A549 (cell line): ENCODE results near the gene TRIM59. TPM values are rescaled to one million over a fixed set of nuclear protein-coding genes. Genes with fewer than 3 reads are reported as not detected.

Experiments
- ATAC-seq, 2 experiments: fragments of 200-7000 bp in 1 of 2; fragments of >200 bp in 1 of 2; cut with Nextera tagmentation in 1 of 2; cut with Tn5 transposase in 1 of 2; 3 replicates each; pipeline versions ENCODE4 v1.8.0 to v1.9.1; 2018 to 2020; ENCODE audit warnings: mild to moderate bottlenecking in 1 of 2, moderate library complexity in 1 of 2
- CTCF ChIA-PET: fragments of 300-600 bp; sonication (Branson Sonifier 250); formaldehyde crosslinking; extraction: SDS; loops from one replicate; lab custom pipeline; 2021; ENCODE audit warnings: antibody characterized with exemption, inconsistent platforms; lab: Yijun Ruan, JAX
- POLR2A ChIA-PET: fragments of 350-600 bp; formaldehyde crosslinking; extraction: SDS; loops from one replicate; lab custom pipeline; 2021; ENCODE audit warnings: antibody characterized with exemption, inconsistent platforms; lab: Yijun Ruan, JAX
- DNase-seq, 2 experiments: peaks; one replicate each; pipeline versions ENCODE4 v3.0.0 to v3.0.0-alpha.2; 2011 to 2016; ENCODE audit warnings: low read depth in 1 of 2, low spot score in 1 of 2
- FAIRE-seq: peaks from 2 replicates; lab custom pipeline; 2011; peaks lifted over from hg19 to GRCh38; lab: Jason Lieb, UNC
- H3K27ac ChIP-seq, 2 experiments: fragments of >200 bp; sonication (Bioruptor Twin); formaldehyde crosslinking; 3 replicates each; pipeline ENCODE4 v1.5.1; 2016 to 2017
- H3K4me1 ChIP-seq: fragments of >200 bp; sonication (Bioruptor Twin); formaldehyde crosslinking; 3 replicates; pipeline ENCODE4 v1.6.1; 2016
- H3K4me2 ChIP-seq: fragments of >200 bp; sonication (Bioruptor Twin); formaldehyde crosslinking; 3 replicates; pipeline ENCODE4 v1.6.1; 2016
- H3K4me3 ChIP-seq: fragments of >200 bp; sonication (Bioruptor Twin); formaldehyde crosslinking; 3 replicates; pipeline ENCODE4 v1.5.1; 2016
- H3K9me3 ChIP-seq: fragments of >200 bp; sonication (Bioruptor Twin); formaldehyde crosslinking; 3 replicates; pipeline ENCODE4 v1.6.1; 2016
- BHLHE40 ChIP-seq: IDR thresholded peaks from 2 replicates; pipeline ENCODE4 v1.6.1; 2012; ENCODE audit warnings: low read depth, low read length, inconsistent platforms
- CHD4 ChIP-seq: fragments of 200-600 bp; sonication (generic); IDR thresholded peaks from 2 replicates; pipeline ENCODE4 v1.6.1; 2016; ENCODE audit warnings: antibody characterized with exemption, mild to moderate bottlenecking, borderline replicate concordance
- EHMT2 ChIP-seq: fragments of 200-600 bp; sonication (generic); IDR thresholded peaks from 2 replicates; pipeline ENCODE4 v1.6.1; 2016; ENCODE audit warnings: antibody characterized with exemption, low read depth, mild to moderate bottlenecking, moderate library complexity
- FOSL2 ChIP-seq, 2 experiments: fragments of 450-650 bp in 1 of 2; fragments of >200 bp in 1 of 2; sonication (Bioruptor Twin) in 1 of 2; formaldehyde crosslinking; IDR thresholded peaks; 2 replicates each; pipeline versions ENCODE4 v1.5.0 to v1.6.1; 2016 to 2020; ENCODE audit warnings: mild to moderate bottlenecking in 1 of 2, moderate library complexity in 1 of 2
- FOXS1 ChIP-seq: fragments of 250-450 bp; sonication (Bioruptor Pico); IDR thresholded peaks from 2 replicates; pipeline ENCODE4 v1.5.0; 2020; ENCODE audit warnings: mild to moderate bottlenecking, moderate library complexity
- GATA3 ChIP-seq: IDR thresholded peaks from 2 replicates; pipeline ENCODE4 v1.6.1; 2012; ENCODE audit warnings: borderline replicate concordance
- HES2 ChIP-seq: fragments of >200 bp; sonication (Bioruptor Twin); formaldehyde crosslinking; IDR thresholded peaks from 2 replicates; pipeline ENCODE4 v1.6.1; 2016
- HOXB13 ChIP-seq: fragments of 250-450 bp; sonication (Bioruptor Pico); IDR thresholded peaks from 2 replicates; pipeline ENCODE4 v1.5.0; 2020; ENCODE audit warnings: low read depth, mild to moderate bottlenecking, moderate library complexity
- HOXB5 ChIP-seq: fragments of 250-450 bp; sonication (Bioruptor Pico); IDR thresholded peaks from 2 replicates; pipeline ENCODE4 v1.5.0; 2020; ENCODE audit warnings: mild to moderate bottlenecking, moderate library complexity
- KDM1A ChIP-seq: fragments of 200-600 bp; sonication (generic); IDR thresholded peaks from 2 replicates; pipeline ENCODE4 v1.6.1; 2016; ENCODE audit warnings: low read depth, mild to moderate bottlenecking
- MAFK ChIP-seq: fragments of 450-650 bp; IDR thresholded peaks from 2 replicates; pipeline ENCODE4 v1.6.1; 2014; ENCODE audit not compliant: partially characterized antibody
- MAX ChIP-seq: IDR thresholded peaks from 2 replicates; pipeline ENCODE4 v1.6.1; 2012
- NFE2L2 ChIP-seq: fragments of 150-350 bp; conservative IDR thresholded peaks from 2 replicates; pipeline ENCODE4 v1.6.1; 2014; ENCODE audit warnings: low read length
- NPAS2 ChIP-seq: fragments of 250-450 bp; sonication (Bioruptor Pico); IDR thresholded peaks from 2 replicates; pipeline ENCODE4 v1.8.0; 2022; ENCODE audit warnings: mild to moderate bottlenecking, moderate library complexity, borderline replicate concordance
- NR3C1 ChIP-seq: fragments of >200 bp; sonication (Bioruptor Twin); formaldehyde crosslinking; IDR thresholded peaks from 3 replicates; pipeline ENCODE4 v1.6.1; 2017
- PBX3 ChIP-seq: IDR thresholded peaks from 2 replicates; pipeline ENCODE4 v1.6.1; 2012
- RCOR1 ChIP-seq: fragments of 150-350 bp; IDR thresholded peaks from 2 replicates; pipeline ENCODE4 v1.6.1; 2014; ENCODE audit warnings: antibody characterized with exemption, low read length, low read depth
- SREBF2 ChIP-seq: fragments of 450-650 bp; IDR thresholded peaks from 2 replicates; pipeline ENCODE4 v1.6.1; 2014; ENCODE audit warnings: mild to moderate bottlenecking, moderate library complexity
- TP53 ChIP-seq: fragments of 250-450 bp; sonication (Bioruptor Pico); IDR thresholded peaks from 2 replicates; pipeline ENCODE4 v1.5.0; 2021; ENCODE audit warnings: mild to moderate bottlenecking, moderate library complexity
- USF2 ChIP-seq: fragments of 450-650 bp; IDR thresholded peaks from 2 replicates; pipeline ENCODE4 v1.6.1; 2014; ENCODE audit warnings: antibody characterized with exemption
- ZC3H11A ChIP-seq: fragments of 450-650 bp; IDR thresholded peaks from 2 replicates; pipeline ENCODE4 v1.6.1; 2014; ENCODE audit warnings: antibody characterized with exemption, mild to moderate bottlenecking
- WGBS: methylation state at CpG from one replicate; pipeline ENCODE4 v1.1.6; 2017; ENCODE audit errors: missing lambda C conversion rate; 5-methylcytosine and 5-hydroxymethylcytosine counted together
- polyA plus RNA-seq, 4 experiments: library from polyadenylated mRNA; depleted of rRNA in 3 of 4; stranded (reverse); fragments of >200 nt; fragmentation: RNase III in 1 of 4; extraction: RNeasy Plus Mini Kit Qiagen cat#74134 plus additional on column Dnase treatment in 1 of 4; gene quantifications; 2 replicates in 3 of 4; 3 replicates in 1 of 4; pipeline ENCODE4 v1.2.3, GENCODE V29; 2011 to 2017
- small RNA-seq, 6 experiments: library from RNA; depleted of rRNA; stranded (forward); fragments of <200 nt; gene quantifications; one replicate each; pipeline ENCODE3, GENCODE V24; 2012

The TRIM59 gene
- polyA plus RNA-seq, 2 of the 4 experiments (the other 2 are of a cell fraction): 10.9 to 12.1 TPM

GRCh38 chr3:160392798-160393197, 56.8 kb downstream of the TRIM59 start:
- no peak overlapping the region for H3K4me2 ChIP-seq
- TF ChIP-seq GATA3 (no peak), USF2 (no peak), MAX (no peak), HOXB13 (no peak), PBX3 (no peak), ZC3H11A (no peak), KDM1A (no peak), NFE2L2 (no peak), BHLHE40 (no peak), HOXB5 (no peak), FOSL2 (IDR thresholded peaks at IDR 0.05) (no peak), FOSL2 (CRISPR knock-in tag; IDR thresholded peaks at IDR 0.05) (no peak), NR3C1 (no peak), MAFK (no peak), EHMT2 (no peak), HES2 (no peak), NPAS2 (CRISPR knock-in tag) (no peak)
- ChIA-PET CTCF (interaction anchor here (0.6 to 0.9 kb wide), 2 partner anchors 22 to 1627 kb away, joined by 3 read pairs; no protein-coding TSS in a partner anchor), POLR2A (no interaction called here)
- no peak overlapping the region for H3K4me3 ChIP-seq
- H3K27ac ChIP-seq: no peak overlapping the region
- ATAC-seq (no peak), DNase-seq (no peak), FAIRE-seq (no peak)
- H3K9me3 ChIP-seq: no peaks in the 10 kb centered on the region
- H3K4me1 ChIP-seq: peaks cover 3% of the 10 kb centered on the region; the same call in 2 of the 3 replicates

GRCh38 chr3:160390565-160391138, 58.9 kb downstream of the TRIM59 start:
- H3K9me3 ChIP-seq: no peaks in the 10 kb centered on the region
- H3K27ac ChIP-seq: no peak overlapping the region
- no peak overlapping the region for H3K4me2 ChIP-seq
- FAIRE-seq: no peak
- no peak for DNase-seq
- 96% methylated on average over 3 of the region's 3 CpGs for WGBS
- no peaks in the 10 kb centered on the region; the same call in 2 of the 3 replicates for H3K4me1 ChIP-seq
- TF ChIP-seq RCOR1 (no peak), NPAS2 (CRISPR knock-in tag) (no peak), CHD4 (no peak), ZC3H11A (no peak), SREBF2 (no peak), TP53 (CRISPR knock-in tag) (no peak), NFE2L2 (no peak), FOXS1 (CRISPR knock-in tag) (no peak)
- no peak overlapping the region for H3K4me3 ChIP-seq
- POLR2A ChIA-PET: no interaction called here
- no peak for ATAC-seq
- CTCF ChIA-PET: interaction anchor here (0.6 to 1.0 kb wide), 4 partner anchors 11 to 1016 kb away, joined by 3 to 4 read pairs (median 3); no protein-coding TSS in a partner anchor

Small RNAs within 50 kb of the gene (small RNA-seq; reads per million reads assigned to genes)
- gene MIR15B: 515 to 13,282 (median 6,266) reads per million in 6 experiments
- gene MIR16-2: 5.9 to 1,185 (median 133) reads per million in 6 experiments
- gene RNU7-136P: 0 to 0.52 (median 0) reads per million in 6 experiments

Other genes starting within 250 kb of the TRIM59 start
- gene C3orf80, start 224.4 kb downstream of the TRIM59 start, polyA plus RNA-seq (2011; rRNA removed): 1.7 TPM in 2 replicates
- 2.0 to 3.7 TPM (median 3.5 TPM) in 3 replicates for gene C3orf80, start 224.4 kb downstream of the TRIM59 start, polyA plus RNA-seq (2017; fragmentation: RNase III; extraction: RNeasy Plus Mini Kit Qiagen cat#74134 plus additional on column Dnase treatment)
- gene IFT80, start 50.6 kb downstream of the TRIM59 start, polyA plus RNA-seq (2011; rRNA removed): 28.1 and 41.8 TPM in 2 replicates
- gene IFT80, start 50.6 kb downstream of the TRIM59 start, polyA plus RNA-seq (2017; fragmentation: RNase III; extraction: RNeasy Plus Mini Kit Qiagen cat#74134 plus additional on column Dnase treatment): 28.4 to 30.7 TPM (median 30.6 TPM) in 3 replicates
- gene SMC4, start 50.1 kb downstream of the TRIM59 start, polyA plus RNA-seq (2011; rRNA removed): 76.2 and 139 TPM in 2 replicates
- 116 to 123 TPM (median 121 TPM) in 3 replicates for gene SMC4, start 50.1 kb downstream of the TRIM59 start, polyA plus RNA-seq (2017; fragmentation: RNase III; extraction: RNeasy Plus Mini Kit Qiagen cat#74134 plus additional on column Dnase treatment)
- 31.8 and 36.5 TPM in 2 replicates for gene KPNA4, start 115.8 kb upstream of the TRIM59 start, polyA plus RNA-seq (2011; rRNA removed)
- 35.0 to 41.1 TPM (median 37.6 TPM) in 3 replicates for gene KPNA4, start 115.8 kb upstream of the TRIM59 start, polyA plus RNA-seq (2017; fragmentation: RNase III; extraction: RNeasy Plus Mini Kit Qiagen cat#74134 plus additional on column Dnase treatment)
- 0.44 and 0.48 TPM in 2 replicates for gene ARL14, start 227.4 kb upstream of the TRIM59 start, polyA plus RNA-seq (2011; rRNA removed)
- 0.14 to 0.37 TPM (median 0.24 TPM) in 3 replicates for gene ARL14, start 227.4 kb upstream of the TRIM59 start, polyA plus RNA-seq (2017; fragmentation: RNase III; extraction: RNeasy Plus Mini Kit Qiagen cat#74134 plus additional on column Dnase treatment)